ENCODE results near the gene NEDD8.

NEDD8 gene

GRCh38 chr14:24194186-24194872 lies 37.8 kb downstream of the NEDD8 start:
- no peak for DNase-seq

- DNase-seq: no peak
Observed at GRCh38 chr14:24192933-24193332, 39.2 kb downstream of the NEDD8 start.

GRCh38 chr14:24190416-24190815 lies 41.8 kb downstream of the NEDD8 start:
- no peak for DNase-seq

DNA sequence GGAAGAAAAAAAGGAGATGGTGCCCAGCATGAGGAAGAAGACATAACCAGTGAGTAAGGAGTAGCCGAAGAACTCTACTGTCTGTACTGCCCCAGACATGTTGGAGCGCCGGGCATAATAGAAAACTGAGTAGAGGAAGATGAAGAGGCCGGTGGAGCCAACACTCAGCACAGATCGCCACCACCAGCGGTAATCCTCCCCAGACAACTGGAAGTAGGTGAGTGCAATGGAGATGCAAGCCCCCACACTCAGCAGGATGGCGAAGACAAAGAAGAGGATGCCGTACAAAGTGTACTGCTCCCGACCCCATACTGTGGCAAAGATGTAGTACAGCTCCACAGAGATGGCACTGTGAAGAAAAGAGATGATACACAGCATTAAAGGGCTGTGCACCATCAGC lies 42.7 kb downstream of the NEDD8 start:
- no peak for DNase-seq

GRCh38 chr14:24189059-24189375 lies 43.1 kb downstream of the NEDD8 start:
- DNase-seq: no peak

DNA sequence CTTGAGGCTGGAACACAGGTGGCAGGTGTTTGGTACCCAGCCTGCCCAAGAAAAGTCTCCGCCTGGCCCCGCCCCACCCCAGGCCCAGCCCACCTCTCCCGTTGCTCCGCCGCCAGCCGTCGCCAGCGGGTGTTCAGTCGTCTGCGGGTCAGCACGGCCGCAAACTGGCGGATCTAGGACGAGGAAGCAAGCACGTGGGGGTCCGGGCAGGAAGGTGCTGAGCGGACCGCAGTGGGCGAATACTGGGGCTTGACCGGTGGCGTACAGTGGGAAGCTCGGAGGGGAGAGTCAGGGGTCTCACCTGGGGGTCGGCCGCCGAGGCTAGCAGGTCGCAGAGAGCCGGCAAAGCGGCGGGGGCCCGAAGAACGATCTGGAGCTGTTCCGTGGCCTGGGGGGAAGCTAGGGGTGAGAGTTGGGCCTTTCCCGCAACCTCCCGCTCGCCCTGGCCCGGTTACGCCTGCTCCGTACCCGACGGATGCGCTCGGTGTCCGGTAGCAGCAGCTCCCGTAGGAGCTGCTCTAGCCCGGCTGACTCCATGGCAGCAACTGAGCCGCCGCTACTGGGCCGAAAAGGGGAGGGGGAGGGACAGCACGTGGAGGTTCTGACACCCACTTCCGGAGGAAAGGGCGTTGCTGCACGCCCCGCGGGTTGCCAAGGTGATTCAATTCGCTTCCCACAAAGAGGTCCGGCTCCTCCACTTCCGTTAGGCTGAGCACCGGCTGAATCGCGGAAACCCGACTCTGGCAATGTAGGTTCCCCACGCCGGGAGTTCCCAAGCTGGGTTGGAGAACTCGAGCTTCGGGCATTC lies 43.7 kb downstream of the NEDD8 start, which contains the start of gene IPO4:
Gene IPO4, minus strand, starts transcription at position 566 of the 808 bp plus-strand sequence. Its CDS starts 29 bp downstream, at position 537.
- peak; percentile 91 for DNase-seq

DNA sequence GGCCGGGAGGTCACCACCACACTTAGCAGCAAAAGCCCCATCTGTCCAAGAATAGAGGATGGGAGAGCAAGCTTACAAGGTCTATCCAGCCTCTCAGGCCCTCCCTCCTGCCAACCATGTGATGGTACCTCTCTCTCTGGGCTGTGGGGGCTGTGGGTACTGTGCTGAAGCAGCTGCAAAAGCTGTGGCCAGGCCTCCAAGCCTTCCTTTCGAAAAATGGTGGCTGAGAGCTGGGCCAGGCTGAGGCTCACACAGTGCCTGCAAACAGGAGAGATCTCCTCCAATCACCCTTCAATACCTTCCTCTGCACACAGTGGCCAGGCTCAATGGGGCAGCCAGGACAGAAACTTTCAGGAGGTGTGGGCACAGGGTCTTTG lies 44.6 kb downstream of the NEDD8 start:
- no peak for DNase-seq

DNA sequence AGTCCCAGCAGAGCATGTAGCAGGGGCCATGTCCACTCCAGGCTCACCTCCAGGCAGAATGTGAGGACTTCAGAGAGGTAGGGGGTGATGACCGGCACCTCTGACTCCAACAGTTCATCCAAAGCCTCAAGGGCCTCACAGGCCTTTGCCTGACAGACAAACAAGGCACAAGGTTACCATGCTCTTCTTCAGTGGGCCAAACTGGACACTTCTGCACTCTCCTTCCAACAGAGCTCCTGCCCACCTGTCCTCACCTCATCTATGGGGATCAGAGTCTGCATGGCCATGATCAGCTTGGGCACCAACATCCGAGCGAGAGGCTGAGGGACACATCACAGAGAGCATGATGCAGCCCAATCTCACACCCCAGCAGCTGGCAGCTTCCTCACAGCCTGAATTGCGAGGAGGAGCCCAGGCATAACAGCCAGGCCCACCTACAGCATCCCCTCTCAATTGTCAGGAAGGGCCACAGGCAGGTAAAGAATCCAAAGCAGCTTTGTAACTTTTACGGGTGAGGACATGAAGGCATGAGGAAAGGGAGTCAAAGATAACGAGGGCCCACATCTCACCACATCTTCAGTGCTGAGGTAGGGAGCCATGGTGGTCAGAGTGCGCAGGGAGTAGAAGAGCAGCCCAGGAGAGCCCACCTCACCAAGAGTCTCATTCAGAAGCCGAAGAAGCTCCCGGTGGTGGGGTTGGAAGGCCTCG lies 45.2 kb downstream of the NEDD8 start:
- no peak for DNase-seq

- no peak for DNase-seq
Observed at GRCh38 chr14:24185741-24186140, 46.4 kb downstream of the NEDD8 start.

- DNase-seq: no peak
Observed at GRCh38 chr14:24185026-24185425, 47.1 kb downstream of the NEDD8 start.

DNA sequence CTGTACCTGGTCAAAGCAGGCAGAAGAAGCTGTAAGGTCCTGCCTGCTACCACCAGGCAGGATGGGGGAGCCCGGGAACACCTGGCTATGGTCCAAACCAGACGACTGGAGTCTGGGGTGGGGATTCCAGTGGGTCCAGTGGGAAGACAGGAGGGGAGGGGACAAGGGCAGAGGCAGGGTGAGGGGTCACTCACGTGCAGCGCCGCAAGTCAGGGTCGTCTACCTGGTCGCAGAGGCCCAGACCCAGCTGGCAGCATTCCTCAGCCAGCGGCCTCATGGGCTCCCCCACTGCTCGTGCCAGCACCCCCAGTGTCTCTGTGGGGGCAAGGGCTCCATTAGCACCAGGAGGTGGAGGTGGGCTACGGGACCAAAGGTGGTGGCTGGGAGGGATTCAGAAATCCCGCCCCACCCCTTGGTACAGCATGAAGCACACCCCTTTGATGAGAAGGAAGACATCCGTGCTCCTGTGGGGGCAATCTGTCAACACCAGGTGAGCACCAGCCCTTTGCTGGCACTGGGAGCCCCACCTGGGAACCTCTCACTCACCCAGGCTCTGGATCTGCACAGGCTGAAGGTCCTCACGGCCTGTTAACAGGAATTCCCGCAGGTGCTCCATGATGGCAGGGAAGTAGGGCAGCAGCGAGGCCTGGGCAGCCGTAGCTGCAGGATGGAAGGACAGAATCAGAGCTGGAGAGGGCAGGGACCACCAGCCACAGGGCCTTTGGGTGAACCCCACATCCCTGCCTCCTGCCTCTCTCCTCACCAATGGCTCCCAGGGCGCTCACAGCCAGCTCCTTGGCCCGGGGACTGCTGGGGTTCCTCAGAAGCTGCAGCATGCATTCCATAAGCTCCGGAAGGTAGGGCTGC lies 47.8 kb downstream of the NEDD8 start:
- no peak for DNase-seq

DNA sequence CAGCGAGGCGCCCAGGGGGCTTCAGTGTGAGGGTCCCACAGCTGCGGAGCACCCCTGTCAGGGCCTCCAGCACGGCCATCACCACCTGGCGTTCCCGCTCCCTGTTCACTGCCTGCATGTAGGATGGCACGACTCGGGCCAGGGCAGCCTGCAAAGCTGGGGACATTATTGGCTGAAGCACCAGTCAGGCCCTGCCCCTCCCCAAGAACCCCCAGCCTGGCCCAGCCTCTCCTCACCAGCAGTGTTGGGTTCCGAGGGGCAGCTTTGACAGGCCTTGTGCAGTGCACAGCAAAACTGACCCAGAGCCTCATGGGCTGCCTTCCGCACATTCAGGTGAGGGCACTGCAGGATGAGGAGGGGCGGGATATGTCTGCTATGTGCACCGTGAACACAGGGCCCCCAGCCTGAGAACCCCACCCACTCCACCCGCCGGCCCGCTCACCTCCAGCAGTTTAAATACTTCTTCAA lies 49.1 kb downstream of the NEDD8 start:
- DNase-seq: no peak

GRCh38 chr14:24182110-24182882 lies 49.9 kb downstream of the NEDD8 start:
- no peak for DNase-seq

- no peak for DNase-seq
Observed at GRCh38 chr14:24181371-24182077, 50.6 kb downstream of the NEDD8 start.

DNA sequence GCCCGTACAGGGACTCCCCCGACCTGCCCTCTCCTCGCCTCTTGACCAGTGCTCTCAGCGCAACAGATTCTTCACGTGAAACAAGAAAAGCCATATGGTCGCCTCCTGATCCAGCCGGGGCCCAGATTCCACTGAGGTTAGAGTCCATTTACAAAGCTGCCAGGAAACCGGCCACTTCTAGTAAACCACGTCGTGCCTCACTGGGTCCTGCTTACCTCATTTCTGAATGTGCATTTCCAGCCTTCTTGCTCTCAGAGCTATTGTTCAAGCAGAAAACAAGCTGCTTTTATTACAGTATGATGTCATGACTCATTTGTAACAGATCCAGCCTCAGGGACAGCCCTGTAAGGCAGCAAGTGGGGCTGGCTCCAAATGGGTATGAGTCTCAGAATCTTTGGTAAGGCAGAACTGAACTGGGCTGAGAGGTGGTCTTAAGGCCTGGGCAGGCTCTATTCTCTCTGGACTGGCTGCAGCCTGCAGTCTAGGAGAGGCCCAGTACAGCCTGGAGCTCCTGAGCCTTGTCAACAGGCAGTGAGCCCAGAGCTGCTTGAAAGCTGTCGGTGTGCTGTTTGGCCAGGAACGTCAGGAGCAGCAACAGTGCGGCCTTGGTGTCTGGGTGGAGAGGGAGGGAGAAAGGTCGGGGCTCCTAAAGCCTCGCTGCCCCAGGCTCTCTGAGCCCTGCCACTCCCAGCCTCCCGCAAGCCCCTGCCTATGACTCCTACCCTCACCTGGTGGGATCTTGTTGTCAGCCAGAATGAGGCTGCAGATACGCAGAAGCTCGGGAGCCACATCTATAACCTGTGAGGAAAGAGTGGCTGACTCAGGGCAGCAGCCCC lies 52.0 kb downstream of the NEDD8 start:
- DNase-seq: no peak

- no peak for DNase-seq
Observed at GRCh38 chr14:24179294-24179960, 52.7 kb downstream of the NEDD8 start.

DNA sequence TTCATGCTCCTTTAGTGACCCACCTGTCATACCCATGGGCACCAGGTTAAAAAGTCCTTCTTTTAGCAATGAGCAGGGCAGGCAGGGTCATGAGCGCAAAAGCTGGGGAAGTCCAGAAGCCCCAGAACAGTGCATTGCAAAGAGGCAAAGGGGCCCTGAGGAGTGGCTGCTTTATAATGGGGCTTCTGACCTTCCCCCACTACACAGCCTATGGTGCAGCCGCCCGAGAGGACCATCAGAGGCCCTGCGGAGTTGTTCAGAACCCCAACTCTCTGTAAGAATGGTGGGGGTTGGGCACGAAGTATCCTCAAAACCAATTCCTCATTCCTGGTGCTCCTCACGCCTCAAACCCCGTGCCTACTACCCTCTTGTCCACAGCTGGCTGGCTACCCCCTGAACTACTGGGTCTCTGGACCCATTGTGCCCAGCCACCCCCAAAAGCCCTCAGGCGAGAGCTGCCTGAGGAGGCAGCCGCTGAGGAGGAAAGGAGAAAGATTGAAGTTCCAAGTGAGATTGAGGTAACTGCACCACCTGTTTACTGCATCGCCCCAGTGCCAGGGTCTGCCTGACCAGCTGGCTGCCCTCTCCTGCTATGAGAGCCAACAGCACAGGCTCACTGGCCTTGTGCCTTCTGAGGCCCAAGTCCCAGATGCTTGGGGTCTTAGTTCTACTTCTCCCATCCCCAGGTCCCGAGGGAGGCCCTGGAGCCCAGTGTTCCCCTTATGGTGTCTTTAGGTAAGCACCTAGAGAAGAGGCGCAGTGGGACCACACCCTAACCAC lies 53.6 kb downstream of the NEDD8 start:
- no peak for DNase-seq

- DNase-seq: no peak
Observed at GRCh38 chr14:24177891-24178290, 54.3 kb downstream of the NEDD8 start.

Measured in NCI-H1436 treated with DMSO at 0.1 percent for 48 hours (cell line).